GM04504 (cell line): ENCODE measurements around the gene SERPINC1.
A peak's percentile ranks its signal among the peaks of the same experiment; 100 is the strongest.
"Not testable (repeated sequence)": the region's sequence is repeated elsewhere in the genome, so short reads cannot be mapped to it uniquely, and the experiment has no call there.

Experiments used
- DNase-seq: peaks from one replicate; pipeline ENCODE4 v3.0.0-alpha.2; 2012; ENCODE audit warnings: low read depth

The SERPINC1 gene

DNA sequence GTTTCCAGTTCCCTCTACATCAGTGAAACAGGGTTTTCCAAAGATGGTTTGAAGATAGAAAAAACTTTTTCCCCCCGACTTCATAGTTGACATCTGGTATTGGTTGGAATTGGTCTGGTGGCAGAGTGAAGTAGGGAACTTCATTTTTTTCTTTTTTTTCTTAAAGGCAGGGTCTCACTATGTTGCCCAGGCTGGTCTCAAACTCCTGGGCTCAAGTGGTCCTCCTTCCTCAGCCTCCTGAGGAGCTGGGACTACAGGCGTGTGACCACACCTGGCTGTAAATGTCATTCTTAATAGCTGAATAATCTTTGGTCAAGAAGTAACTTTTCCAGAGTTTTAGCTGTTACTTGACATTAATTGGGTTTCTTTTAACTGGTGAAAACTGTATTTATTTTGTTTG lies 27.2 kb downstream of the SERPINC1 start:
- DNase-seq: no peak

DNA sequence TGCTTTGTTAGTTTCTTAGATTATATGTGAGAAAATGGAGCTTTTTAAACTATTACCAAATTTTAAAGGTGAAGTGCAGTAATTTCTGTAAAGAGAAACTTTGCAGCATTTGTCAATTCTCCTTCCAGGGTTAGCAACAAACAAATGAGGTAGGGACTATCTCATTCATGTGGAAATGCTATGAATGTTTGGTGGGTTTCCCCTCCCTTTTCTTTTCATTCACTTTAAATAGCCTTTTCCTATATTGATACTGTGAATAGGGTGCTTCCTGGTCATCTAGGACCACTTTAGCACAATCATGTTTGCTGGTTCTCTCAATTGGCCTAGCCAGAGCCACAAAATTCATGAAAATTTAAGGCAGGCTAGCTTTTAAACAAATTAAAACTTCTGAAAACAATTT lies 28.4 kb downstream of the SERPINC1 start:
- no peak for DNase-seq

DNA sequence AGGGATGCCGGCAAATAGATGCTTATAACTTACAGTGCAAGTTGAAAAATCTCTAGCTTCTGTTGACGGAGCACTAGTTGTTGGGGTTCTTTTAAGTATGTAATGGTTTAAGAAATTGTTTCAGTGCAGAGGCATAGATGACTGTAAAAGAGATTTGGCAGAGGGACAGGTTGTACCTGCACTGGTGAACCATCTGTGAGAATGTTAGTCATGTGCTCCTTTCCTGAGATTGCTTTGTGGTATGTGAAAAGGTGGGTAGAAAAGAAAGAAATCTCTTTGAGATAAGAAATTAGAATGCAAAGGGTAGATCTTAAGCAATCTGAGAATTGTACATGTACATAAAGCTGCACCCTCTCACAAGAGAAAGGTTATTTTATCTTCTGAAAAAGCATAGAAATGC lies 29.5 kb downstream of the SERPINC1 start:
- DNase-seq: no peak

DNA sequence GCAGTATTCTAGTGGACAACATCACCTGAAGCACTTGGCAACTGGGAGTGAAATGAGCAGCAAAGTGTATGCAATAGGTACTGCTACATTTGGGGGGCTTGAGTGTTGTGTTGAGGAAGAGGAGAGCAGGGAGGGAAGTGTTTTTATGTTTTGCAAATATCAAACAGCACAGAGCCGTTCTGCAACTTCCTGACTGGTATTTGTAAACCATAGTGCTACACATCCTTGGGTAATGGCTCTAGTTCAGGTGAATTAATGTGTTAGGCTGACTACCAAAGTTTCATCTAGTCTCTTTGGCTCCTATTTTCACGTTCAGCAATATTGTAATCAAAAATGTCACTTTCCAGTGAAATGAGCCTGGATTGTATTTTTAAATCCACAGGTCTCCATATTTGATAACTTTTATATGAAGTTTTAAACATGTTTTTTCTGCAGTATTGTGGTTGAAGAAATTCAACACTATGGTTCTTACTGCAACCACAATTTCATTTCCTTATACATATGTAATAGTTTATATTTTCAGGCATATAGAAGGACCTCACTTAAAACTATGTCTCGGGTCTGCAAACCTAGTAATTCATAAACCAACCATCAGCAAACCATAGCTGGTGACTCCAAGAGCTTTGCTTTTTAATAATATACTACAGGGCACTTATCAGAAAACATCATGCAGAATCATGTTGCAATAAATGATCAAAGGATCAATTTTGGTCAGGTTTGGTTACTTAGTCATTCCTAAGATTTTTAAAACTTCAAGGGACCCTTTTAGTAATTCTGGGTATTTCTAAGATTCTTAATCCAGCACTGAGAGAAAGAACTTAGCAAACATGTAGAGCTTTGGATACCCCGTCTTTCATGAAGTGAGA lies 30.1 kb downstream of the SERPINC1 start:
- no peak for DNase-seq

DNA sequence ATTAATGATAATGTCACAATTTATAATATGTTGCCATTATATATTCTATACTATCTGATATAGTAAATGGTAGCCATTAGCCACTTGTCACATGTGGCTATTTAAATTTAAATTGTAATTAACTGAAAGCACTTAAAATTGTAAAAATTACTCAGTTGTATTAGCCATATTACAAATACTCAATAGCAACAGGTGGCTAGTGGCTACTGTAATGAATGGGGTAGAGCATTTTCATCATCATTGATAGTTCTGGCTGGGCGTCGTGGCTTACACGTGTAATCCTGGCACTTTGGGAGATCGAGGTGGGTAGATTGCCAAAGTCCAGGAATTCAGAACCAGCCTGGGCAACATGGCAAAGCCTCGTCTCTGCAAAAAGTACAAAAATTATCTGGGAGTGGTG lies 32.4 kb downstream of the SERPINC1 start:
- no peak for DNase-seq

DNA sequence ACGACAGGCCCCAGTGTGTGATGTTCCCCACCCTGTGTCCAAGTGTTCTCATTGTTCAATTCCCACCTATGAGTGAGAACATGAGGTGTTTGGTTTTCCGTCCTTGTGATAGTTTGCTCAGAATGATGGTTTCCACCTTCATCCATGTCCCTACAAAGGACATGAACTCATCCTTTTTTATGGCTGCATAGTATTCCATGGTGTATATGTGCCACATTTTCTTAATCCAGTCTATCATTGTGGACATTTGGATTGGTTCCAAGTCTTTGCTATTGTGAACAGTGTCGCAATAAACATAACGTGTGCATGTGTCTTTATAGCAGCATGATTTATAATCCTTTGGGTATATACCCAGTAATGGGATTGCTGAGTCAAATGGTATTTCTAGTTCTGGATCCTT lies 36.0 kb downstream of the SERPINC1 start:
- DNase-seq: not testable (repeated sequence)

DNA sequence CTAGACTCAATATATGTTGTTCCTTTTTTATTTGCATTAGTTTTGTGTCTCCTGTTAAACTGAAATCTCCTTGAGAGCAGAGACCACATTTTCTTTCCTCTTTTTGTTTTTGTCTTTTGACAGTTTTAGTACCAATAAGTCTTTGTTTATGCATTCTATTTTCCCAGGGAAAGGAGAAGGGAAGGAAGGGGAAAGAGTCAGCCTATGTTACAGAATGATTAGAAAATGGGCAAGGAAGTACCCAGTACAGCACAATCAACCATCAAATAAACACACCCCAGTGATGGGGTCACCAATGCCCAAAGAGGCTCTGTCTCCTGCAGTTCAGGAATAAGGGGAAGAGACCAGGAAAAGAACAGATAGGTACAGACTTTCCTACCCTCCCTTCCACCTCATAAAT lies 38.9 kb downstream of the SERPINC1 start:
- DNase-seq: no peak

DNA sequence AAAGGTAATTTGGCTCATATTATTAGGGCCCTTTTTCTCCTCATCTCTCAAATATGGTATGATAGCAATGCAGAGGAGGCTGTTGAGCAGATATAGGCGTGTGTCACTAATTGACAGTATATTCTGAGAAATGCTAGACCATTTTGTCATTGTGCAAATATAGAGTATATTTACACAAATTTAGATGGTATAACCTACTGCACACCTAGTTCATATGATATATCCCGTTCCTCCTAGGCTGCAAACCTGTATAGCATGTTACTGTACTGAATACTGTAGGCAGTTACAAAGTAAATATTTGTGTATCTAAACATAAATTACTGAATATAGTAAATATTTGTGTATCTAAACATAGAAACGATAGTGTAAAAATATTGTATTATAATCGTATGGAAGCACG lies 40.4 kb downstream of the SERPINC1 start:
- DNase-seq: no peak

DNA sequence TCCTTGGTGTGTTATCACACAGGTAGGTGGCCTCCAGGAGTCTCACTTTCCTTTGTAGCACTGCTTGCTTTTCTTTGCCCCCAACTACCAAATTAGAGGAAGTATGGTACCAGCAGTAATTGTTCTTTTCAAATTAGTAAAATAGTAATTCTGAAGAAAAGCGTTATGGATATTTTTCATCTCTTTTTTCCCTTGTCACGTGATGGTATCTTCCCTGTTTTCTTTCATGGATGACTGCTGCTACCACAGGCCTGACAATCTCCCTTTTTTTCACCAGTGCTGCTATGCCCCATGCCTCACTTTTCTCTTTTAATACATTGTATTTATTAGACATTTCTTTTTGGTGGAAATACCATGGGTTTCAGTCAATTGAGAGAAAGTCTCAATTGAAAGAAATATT lies 45.6 kb downstream of the SERPINC1 start:
- no peak for DNase-seq

DNA sequence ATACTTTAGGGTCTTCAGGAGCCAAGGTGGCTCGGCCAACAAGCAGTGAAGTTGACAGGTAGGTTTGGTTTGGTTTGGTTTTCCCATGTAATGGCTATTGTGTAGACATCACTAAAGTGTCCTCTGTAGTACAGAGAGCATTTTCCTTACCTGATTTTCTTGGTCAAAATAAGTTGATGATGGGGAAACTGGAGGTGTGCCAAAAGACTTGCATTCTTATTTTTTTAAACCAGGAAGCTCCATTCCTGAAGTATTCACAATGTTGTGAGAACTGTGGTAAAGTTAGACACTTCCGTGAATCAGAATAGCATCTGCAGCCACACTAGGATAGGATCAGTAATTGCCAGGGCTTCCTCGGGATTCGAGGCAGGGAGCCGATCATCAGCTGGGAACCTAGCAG lies 46.0 kb downstream of the SERPINC1 start:
- no peak for DNase-seq

DNA sequence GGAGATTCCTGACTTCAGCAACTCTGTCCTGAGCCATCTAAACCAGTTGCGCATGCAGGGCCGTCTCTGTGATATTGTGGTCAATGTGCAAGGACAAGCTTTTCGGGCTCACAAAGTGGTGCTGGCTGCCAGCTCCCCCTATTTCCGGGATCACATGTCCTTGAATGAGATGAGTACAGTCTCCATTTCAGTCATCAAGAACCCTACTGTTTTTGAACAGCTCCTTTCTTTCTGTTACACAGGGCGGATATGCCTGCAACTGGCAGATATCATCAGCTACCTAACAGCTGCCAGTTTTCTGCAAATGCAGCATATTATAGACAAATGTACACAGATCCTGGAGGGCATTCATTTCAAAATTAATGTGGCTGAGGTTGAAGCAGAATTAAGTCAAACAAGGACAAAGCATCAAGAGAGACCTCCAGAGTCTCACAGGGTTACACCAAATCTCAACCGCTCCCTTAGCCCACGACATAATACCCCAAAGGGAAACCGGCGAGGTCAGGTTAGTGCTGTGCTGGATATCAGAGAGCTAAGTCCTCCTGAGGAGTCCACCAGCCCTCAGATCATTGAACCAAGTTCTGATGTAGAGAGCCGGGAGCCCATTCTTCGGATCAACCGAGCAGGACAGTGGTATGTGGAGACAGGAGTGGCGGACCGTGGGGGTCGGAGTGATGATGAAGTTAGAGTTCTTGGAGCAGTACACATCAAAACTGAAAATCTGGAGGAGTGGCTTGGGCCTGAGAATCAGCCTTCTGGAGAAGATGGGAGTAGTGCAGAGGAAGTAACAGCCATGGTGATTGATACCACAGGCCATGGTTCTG lies 46.7 kb downstream of the SERPINC1 start:
- DNase-seq: no peak

DNA sequence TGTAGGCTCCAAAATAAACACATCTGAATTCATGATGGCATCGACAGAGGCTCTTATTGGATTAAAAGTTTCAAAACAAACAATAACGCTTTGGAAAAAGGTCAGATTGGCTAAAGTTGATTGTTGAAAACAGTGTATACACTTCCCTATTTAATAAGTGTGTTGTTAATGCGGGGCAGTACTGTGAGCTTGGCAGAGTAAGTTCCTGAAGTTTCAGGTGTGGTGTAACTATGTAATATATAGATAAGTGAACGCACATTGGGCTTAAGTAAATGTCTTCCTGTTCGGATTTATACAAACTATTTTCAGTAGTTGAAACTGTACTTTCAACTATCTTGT lies 48.1 kb downstream of the SERPINC1 start:
- no peak for DNase-seq

DNA sequence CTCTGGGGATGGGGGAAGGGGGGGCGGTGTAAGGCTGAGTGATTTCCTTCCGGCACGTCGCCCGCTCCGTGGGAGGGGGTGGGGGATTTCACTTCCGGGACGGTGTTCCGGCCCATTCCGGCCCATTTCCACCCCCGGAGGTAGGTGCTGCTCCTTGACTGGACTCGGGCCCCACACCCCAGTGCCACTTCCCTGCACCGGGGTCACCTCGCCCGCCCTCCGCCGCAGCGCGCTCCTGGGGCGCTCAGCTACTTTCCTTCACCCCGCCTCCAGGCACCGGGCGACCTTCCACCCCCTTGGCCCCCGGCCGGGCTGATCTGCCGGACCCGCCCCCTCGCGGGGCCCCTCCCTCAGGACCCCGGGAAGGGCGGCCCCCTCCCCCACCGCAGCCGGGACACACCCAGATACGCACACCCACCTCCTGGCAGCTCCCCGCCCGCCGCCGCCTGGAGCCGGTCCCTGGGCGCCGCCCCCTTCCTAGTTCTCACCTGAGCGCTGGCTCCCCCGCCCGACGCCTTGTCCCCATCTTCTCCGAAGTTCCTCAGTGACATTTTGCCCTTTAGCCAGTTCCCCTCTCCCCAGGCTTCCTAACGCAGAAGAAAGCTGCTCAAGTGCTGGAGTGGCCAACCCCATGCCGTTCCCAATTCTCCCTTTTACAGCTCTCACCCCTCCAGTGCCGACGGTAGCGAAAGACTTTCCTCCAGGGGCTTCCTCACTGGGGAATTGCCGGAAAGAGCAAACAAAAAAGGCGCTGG lies 48.7 kb downstream of the SERPINC1 start, which contains the start of gene ZBTB37:
Gene ZBTB37 (plus strand): TSS at position 115 of the 755 bp plus-strand sequence. CDS start 1,846 bp downstream, outside the sequence.
- DNase-seq: peak; percentile 25

DNA sequence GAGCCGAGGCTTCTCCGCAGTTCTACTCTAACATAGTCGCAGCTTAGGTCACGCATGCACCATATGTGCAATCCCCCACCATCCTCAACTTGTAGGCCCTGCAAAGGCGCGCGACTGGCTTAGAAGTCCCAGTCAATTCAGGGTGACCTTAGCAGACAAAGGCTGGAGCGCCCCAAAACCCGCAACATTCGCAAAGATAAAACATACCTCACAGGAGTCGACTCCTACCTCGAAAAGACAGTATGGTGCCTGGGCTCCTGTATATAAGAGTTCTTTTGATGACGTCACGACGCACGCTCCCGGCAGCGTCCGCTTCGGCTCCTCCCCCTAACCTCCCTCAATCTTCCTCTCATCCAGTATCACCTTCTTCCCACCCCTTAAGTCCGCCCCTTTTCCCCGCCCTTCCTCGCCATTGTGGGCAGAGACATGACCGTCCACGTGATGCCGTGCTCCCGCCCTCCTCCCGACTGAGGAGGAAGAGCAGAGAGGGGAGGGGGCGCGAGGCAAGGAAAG lies 49.3 kb downstream of the SERPINC1 start, which contains the start of gene GAS5:
Gene GAS5 (minus strand): TSS at position 237 of the 513 bp plus-strand sequence.
- peak; percentile 98 for DNase-seq

DNA sequence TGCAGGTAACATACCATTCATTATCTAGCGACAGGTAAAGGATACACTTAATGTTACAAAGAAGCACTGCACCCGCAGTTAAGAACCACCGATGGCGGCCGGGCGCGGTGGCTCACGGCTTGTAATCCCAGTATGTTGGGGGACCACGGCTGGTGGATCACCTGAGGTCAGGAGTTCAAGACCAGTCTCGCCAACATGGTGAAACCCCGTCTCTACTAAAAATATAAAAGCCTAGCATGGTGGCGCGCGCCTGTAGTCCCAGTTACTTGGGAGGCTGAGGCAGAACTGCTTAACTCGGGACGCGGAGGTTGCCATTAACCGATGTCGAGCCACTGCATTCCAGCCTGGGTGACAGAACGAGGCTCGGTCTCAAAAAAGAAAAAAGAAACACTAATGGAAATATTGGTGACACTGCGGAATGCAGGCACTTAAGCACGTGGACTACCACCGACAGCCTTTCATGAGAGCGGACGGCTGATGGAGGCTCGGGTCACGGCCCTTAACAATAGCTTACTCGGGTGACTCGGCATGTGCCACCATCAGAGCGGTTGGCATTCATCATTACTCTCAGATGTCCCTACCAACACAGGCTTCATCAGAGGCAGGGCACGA lies 49.9 kb downstream of the SERPINC1 start:
- DNase-seq: no peak

DNA sequence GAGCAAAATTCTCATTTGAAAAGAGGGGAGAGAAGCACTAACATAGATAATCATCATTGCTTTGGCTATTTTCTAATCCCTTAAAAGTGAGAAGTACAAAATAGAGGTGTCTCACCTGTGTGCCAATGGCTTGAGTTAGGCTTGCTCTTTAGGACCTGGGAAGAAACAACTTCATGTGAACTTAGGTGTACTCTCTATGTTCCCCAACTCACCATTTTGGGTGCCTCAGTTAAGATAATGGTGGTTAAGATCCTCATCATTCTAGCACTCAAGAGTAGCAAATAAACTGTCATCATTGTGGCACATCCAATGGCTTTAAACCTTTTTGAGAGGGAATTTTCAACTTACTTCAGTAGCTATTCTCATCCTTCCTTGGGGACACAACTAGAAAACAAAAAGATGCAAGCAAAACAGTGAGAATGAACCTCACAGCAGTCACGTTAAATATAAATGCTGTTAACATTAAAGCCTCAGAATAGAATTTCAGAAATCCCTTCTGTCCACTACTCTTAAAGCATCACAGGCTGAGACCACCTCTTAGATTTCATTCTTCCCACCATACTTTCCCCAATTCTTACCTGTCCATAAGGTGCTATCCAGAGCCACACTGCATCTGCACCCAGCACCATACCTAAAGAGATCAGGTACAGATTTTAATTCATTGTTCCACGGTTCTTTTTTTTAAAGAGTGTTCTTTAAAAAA lies 50.6 kb downstream of the SERPINC1 start:
- no peak for DNase-seq

DNA sequence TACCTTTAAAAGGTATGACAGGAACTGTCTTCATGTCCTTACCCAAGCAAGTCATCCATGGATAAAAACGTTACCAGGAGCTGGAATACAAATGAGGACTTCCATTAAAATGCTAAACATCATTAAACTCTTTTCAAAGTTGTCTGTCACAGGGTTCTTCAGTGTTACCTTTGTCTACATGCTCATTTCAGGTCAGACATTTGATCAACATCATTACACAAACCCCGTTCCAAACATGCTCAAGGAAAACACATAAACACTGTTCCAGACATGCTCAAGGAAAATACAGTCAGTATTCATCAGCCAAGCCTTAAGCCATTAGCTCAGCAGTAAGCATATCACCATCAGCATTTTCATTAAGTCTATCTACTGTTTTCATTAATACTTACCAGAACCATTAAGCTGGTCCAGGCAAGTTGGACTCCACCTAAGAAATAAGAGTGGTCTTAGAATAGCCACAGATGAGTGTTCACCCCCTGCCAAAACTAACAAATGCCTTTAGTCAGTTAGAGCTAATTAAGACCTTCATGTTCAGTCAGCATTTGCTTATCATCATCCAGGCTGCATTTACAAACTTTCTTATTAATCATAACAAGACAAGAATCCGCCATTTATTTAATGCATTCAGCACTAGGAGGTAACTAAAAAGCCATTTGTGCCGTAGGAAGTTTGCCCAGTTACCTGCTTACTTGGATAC lies 51.5 kb downstream of the SERPINC1 start:
- DNase-seq: no peak

DNA sequence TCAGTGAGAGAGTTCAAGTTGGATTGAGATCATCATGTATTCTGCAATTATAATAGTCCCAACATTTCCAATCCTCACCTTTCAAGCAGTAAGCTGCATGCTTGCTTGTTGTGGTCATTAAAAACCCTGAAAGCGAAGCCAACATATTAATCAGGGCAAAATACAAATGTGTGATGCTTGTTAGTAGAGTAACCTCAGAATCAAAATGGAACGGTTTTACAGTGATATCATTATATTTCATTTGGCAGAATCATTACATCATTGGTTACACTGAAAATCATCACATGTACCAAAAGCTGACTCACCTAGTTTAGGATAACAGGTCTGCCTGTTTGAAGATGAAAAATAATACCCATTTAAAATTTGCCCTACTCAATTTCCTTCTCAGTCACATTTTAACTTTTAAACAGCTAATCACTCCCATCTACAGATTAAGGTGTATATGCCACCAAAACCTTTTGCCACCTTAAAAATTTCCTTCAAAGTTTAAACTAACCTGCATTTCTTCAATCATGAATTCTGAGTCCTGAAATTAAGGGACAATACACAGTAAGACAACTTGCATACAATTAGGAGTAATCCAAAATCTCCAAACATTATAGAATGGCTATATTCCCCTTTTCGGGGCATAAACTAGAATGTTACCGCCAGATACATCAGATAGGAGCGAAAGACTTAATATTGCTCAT lies 52.8 kb downstream of the SERPINC1 start:
- no peak for DNase-seq

DNA sequence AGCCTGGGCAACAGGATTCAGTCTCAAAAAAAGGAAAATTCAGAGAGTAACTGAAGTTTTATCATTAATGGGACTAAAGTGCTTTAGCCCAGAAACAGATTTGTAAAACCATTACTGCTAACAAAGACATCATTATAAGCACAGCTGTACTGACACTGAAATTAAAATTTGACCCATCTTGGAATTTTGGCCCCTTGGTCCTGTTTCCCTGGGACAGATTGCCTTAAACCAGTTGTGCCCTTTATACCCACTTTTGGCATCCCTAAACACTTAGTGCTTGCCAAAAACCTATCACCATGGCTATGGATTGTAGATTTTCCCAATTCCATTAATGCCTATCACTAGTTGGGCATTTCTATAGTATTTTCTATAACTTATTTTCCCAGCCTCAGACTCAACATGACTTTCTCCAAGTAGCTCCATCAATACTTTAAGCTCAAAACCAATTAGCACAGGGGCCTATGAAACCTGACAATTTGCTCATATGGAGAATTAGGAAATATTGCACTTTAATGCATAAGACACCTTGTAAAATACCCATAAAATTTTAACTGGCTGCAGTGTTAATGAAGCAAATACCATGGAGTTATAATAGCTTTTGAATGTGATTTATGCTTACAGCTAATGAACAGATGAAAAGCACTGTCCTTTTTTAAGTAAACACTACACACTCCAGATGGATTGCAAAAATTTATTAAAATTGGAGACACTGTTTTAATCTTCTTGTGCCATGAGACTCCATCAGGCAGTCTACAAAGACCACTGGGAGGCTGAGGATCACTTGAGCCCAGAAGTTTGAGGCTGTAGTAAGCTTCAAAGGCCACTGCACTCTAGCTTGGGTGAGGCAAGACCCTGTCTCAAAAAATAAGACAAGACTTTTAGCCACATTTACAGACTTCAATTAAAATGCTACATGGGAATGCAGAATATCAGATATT lies 53.6 kb downstream of the SERPINC1 start:
- no peak for DNase-seq
